ENCODE measurements around the gene NEU3. TPM values are rescaled to one million over a fixed set of nuclear protein-coding genes. Genes with fewer than 3 reads are reported as not detected.
"Not testable (repeated sequence)": the region's sequence is repeated elsewhere in the genome, so short reads cannot be mapped to it uniquely, and the experiment has no call there.

The NEU3 gene
- total RNA-seq, 1 donor from 2014 or later: 9.7 TPM

- DNase-seq (ENCODE audit: low read depth): no peak
- Histone ChIP-seq H3K27me3 (ENCODE audit: insufficient read depth, low read length) (no peaks in the 10 kb centered on the region), H3K36me3 (ENCODE audit: insufficient read depth, low read length) (peaks cover 11% of the 10 kb centered on the region), H3K27ac (ENCODE audit: low read depth, low read length) (no peak overlapping the region), H3K4me2 (ENCODE audit: low read length) (no peak overlapping the region), H2AFZ (ENCODE audit: low read depth, low read length) (no peak overlapping the region), H3K4me1 (ENCODE audit: insufficient read depth, low read length) (no peaks in the 10 kb centered on the region), H3K9ac (ENCODE audit: low read length) (no peak overlapping the region), H3K9me3 (ENCODE audit: insufficient read depth, low read depth, low read length) (no peaks in the 10 kb centered on the region), H4K20me1 (ENCODE audit: insufficient read depth, low read length) (peaks cover 2% of the 10 kb centered on the region), H3K4me3 (ENCODE audit: insufficient read depth, low read depth, low read length) (no peak overlapping the region), H3K79me2 (ENCODE audit: insufficient read depth, low read length) (no peaks in the 10 kb centered on the region)
- H3K36me3 Mint-ChIP-seq (ENCODE audit: low read depth, unreplicated experiment): peaks cover 7% of the 10 kb centered on the region
- TF ChIP-seq EZH2 (IDR thresholded peaks at IDR 0.05; ENCODE audit: insufficient read depth, low read length) (no peak), CTCF (IDR thresholded peaks at IDR 0.05; ENCODE audit: insufficient read depth, low read depth, low read length) (no peak)
- H3K4me3 Mint-ChIP-seq (ENCODE audit: unreplicated experiment): no peak overlapping the region
- no peak for FAIRE-seq
- H3K27me3 Mint-ChIP-seq (ENCODE audit: low read depth, unreplicated experiment): no peaks in the 10 kb centered on the region
- peaks cover 2% of the 10 kb centered on the region for H3K4me1 Mint-ChIP-seq (ENCODE audit: low read depth, unreplicated experiment)
- H3K27ac Mint-ChIP-seq (ENCODE audit: unreplicated experiment): no peak overlapping the region
- no peaks in the 10 kb centered on the region for H3K9me3 Mint-ChIP-seq (ENCODE audit: unreplicated experiment)
Observed at GRCh38 chr11:74984730-74985129, 4.0 kb upstream of the NEU3 start.

GRCh38 chr11:74989260-74989638, 516 bp downstream of the NEU3 start:
- no peaks in the 10 kb centered on the region for H3K79me2 ChIP-seq (ENCODE audit: insufficient read depth, low read length)
- peak overlapping the region; percentile 61 for H3K27ac ChIP-seq (ENCODE audit: low read depth, low read length)
- peaks cover 6% of the 10 kb centered on the region for H4K20me1 ChIP-seq (ENCODE audit: insufficient read depth, low read length)
- H3K4me1 ChIP-seq (ENCODE audit: insufficient read depth, low read length): no peaks in the 10 kb centered on the region
- H2AFZ ChIP-seq (ENCODE audit: low read depth, low read length): peak overlapping the region; percentile 73
- no peaks in the 10 kb centered on the region for H3K36me3 Mint-ChIP-seq (ENCODE audit: low read depth, unreplicated experiment)
- peak overlapping the region; percentile 71 for H3K4me3 ChIP-seq (ENCODE audit: insufficient read depth, low read depth, low read length)
- H3K9ac ChIP-seq (ENCODE audit: low read length): peak overlapping the region; percentile 88
- H3K36me3 ChIP-seq (ENCODE audit: insufficient read depth, low read length): no peaks in the 10 kb centered on the region
- H3K27me3 ChIP-seq (ENCODE audit: insufficient read depth, low read length): no peaks in the 10 kb centered on the region
- no peaks in the 10 kb centered on the region for H3K9me3 ChIP-seq (ENCODE audit: insufficient read depth, low read depth, low read length)
- DNase-seq (ENCODE audit: low read depth) (no peak), FAIRE-seq (no peak)
- peak overlapping the region; percentile 82 for H3K27ac Mint-ChIP-seq (ENCODE audit: unreplicated experiment)
- peaks cover 3% of the 10 kb centered on the region for H3K4me1 Mint-ChIP-seq (ENCODE audit: low read depth, unreplicated experiment)
- H3K4me2 ChIP-seq (ENCODE audit: low read length): peak overlapping the region; percentile 89
- no peak for TF ChIP-seq EZH2 (IDR thresholded peaks at IDR 0.05; ENCODE audit: insufficient read depth, low read length)
- TF ChIP-seq CTCF (IDR thresholded peaks at IDR 0.05; ENCODE audit: insufficient read depth, low read depth, low read length): no peak
- H3K9me3 Mint-ChIP-seq (ENCODE audit: unreplicated experiment): no peaks in the 10 kb centered on the region
- peak overlapping the region; percentile 95 for H3K4me3 Mint-ChIP-seq (ENCODE audit: unreplicated experiment)
- no peaks in the 10 kb centered on the region for H3K27me3 Mint-ChIP-seq (ENCODE audit: low read depth, unreplicated experiment)

- H3K27me3 ChIP-seq (ENCODE audit: insufficient read depth, low read length); H3K27ac Mint-ChIP-seq (ENCODE audit: unreplicated experiment); H3K4me1 ChIP-seq (ENCODE audit: insufficient read depth, low read length); H3K27me3 Mint-ChIP-seq (ENCODE audit: low read depth, unreplicated experiment); H3K4me2 ChIP-seq (ENCODE audit: low read length); H3K36me3 ChIP-seq (ENCODE audit: insufficient read depth, low read length); H3K9me3 Mint-ChIP-seq (ENCODE audit: unreplicated experiment); H3K4me1 Mint-ChIP-seq (ENCODE audit: low read depth, unreplicated experiment); H4K20me1 ChIP-seq (ENCODE audit: insufficient read depth, low read length); H3K79me2 ChIP-seq (ENCODE audit: insufficient read depth, low read length); H2AFZ ChIP-seq (ENCODE audit: low read depth, low read length); H3K4me3 ChIP-seq (ENCODE audit: insufficient read depth, low read depth, low read length); H3K9ac ChIP-seq (ENCODE audit: low read length); H3K27ac ChIP-seq (ENCODE audit: low read depth, low read length); FAIRE-seq; H3K9me3 ChIP-seq (ENCODE audit: insufficient read depth, low read depth, low read length); H3K36me3 Mint-ChIP-seq (ENCODE audit: low read depth, unreplicated experiment); DNase-seq (ENCODE audit: low read depth): not testable (repeated sequence)
- peak overlapping the region; percentile 40 for H3K4me3 Mint-ChIP-seq (ENCODE audit: unreplicated experiment)
Observed at GRCh38 chr11:74990150-74990549, 1.4 kb downstream of the NEU3 start.

All from astrocyte (in vitro differentiated cells and primary cell).